ENCODE measurements around the gene MSLN. TPM values are rescaled to one million over a fixed set of nuclear protein-coding genes. Genes with fewer than 3 reads are reported as not detected.

Gene MSLN
- polyA plus RNA-seq, 1 of the 3 experiments (the other 2 are of a cell fraction), result 0.02 TPM

DNA sequence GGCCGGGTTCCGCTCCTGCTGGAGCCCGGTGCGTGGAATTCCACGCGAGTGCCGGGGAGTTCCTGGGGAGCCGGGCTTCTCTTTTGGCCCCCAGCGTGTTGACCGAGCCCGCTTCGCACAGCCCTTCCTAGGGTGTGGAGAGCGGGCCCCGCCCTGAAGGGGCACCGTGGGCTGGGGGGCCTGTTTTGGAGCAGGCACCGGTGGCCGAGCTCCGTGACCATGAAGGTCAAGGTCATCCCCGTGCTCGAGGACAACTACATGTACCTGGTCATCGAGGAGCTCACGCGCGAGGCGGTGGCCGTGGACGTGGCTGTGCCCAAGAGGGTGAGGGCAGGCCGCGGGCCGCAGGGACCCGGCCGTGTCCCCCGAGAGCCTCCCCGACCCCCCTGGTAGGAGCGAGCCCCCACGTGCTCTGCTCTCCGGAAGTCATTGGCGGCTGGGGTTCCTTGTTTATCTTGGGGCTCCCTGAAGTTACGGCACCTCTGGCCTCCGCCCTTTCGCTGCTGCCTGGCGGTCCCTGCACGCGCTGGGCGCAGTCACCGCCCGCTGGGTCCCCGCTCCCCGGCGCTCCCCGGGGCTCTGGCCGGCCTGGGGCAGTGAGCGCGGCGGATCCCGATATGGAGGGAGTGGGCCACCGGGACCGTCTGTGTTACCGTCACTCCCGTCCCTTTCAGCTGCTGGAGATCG, 33.1 kb upstream of the MSLN start:
- Histone ChIP-seq H3K27ac (ENCODE audit: low read depth in 2 of 2, low read length in 1 of 2) (peak overlapping the region in 1 of 2 experiments; percentile 84; a peak in 2 of 4 replicates), H3K36me3 (replicated peaks in 1 of 2; ENCODE audit: control insufficient read depth in 1 of 2, insufficient read depth in 2 of 2, low read length in 1 of 2) (peaks cover 0 to 5% of the 10 kb centered on the region in 2 experiments), H4K20me1 (ENCODE audit: insufficient read depth) (0 out of 2 replicates have a peak, but pooled peaks cover 7% of the 10 kb centered on the region), H3K9me3 (no peaks in the 10 kb centered on the region), H3K4me2 (peak overlapping the region; percentile 99), H2AFZ (ENCODE audit: low read depth) (no peak overlapping the region), H3K4me1 (ENCODE audit: control insufficient read depth in 1 of 2, insufficient read depth in 2 of 2, low read depth in 1 of 2, low read length in 1 of 2) (peaks cover 0 to 18% of the 10 kb centered on the region in 2 experiments; a peak in 1 of 4 replicates), H3K9ac (peak overlapping the region; percentile 69), H3K79me2 (ENCODE audit: insufficient read depth) (no peaks in the 10 kb centered on the region), H3K27me3 (ENCODE audit: insufficient read depth) (no peaks in the 10 kb centered on the region), H3K9me2 (no peaks in the 10 kb centered on the region), H3K4me3 (ENCODE audit: low read depth in 2 of 2, low read length in 1 of 2) (peak overlapping the region; percentile 78 to 82), H3F3A (replicated peaks; ENCODE audit: insufficient read depth) (peaks cover 17% of the 10 kb centered on the region)
- TF ChIP-seq, protein P1, sequence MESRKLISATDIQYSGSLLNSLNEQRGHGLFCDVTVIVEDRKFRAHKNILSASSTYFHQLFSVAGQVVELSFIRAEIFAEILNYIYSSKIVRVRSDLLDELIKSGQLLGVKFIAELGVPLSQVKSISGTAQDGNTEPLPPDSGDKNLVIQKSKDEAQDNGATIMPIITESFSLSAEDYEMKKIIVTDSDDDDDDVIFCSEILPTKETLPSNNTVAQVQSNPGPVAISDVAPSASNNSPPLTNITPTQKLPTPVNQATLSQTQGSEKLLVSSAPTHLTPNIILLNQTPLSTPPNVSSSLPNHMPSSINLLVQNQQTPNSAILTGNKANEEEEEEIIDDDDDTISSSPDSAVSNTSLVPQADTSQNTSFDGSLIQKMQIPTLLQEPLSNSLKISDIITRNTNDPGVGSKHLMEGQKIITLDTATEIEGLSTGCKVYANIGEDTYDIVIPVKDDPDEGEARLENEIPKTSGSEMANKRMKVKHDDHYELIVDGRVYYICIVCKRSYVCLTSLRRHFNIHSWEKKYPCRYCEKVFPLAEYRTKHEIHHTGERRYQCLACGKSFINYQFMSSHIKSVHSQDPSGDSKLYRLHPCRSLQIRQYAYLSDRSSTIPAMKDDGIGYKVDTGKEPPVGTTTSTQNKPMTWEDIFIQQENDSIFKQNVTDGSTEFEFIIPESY (IDR thresholded peaks at IDR 0.05; ENCODE audit: borderline replicate concordance, low read depth), result no peak
- TF ChIP-seq SIN3A (IDR thresholded peaks at IDR 0.05; ENCODE audit: borderline replicate concordance, low read depth, low read length) (no peak), RAD21 (IDR thresholded peaks at IDR 0.05; ENCODE audit: low read length) (no peak), CHD2 (IDR thresholded peaks at IDR 0.05; ENCODE audit: low read length, partially characterized antibody) (no peak), RXRA (IDR thresholded peaks at IDR 0.05; ENCODE audit: borderline replicate concordance, low read depth) (no peak), TAF1 (IDR thresholded peaks at IDR 0.05; ENCODE audit: borderline replicate concordance, low read depth, low read length) (peak; percentile 30; the same call in 1 of the 2 replicates), RFX5 (IDR thresholded peaks at IDR 0.05; ENCODE audit: low read length) (no peak), JUND (IDR thresholded peaks at IDR 0.05) (no peak), EZH2phosphoT487 (IDR thresholded peaks at IDR 0.05; ENCODE audit: borderline replicate concordance, low read depth) (no peak), TEAD4 (IDR thresholded peaks at IDR 0.05; ENCODE audit: borderline replicate concordance, insufficient read depth) (no peak), POLR2AphosphoS5 (IDR thresholded peaks at IDR 0.05; ENCODE audit: low read depth, low read length) (no peak), EP300 (IDR thresholded peaks at IDR 0.05; ENCODE audit: borderline replicate concordance in 1 of 2, low read depth in 1 of 2, low read length in 1 of 2) (no peak)
- TF ChIP-seq, protein P2, sequence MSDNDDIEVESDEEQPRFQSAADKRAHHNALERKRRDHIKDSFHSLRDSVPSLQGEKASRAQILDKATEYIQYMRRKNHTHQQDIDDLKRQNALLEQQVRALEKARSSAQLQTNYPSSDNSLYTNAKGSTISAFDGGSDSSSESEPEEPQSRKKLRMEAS (IDR thresholded peaks at IDR 0.05; ENCODE audit: low read depth), result 0 out of 2 replicates have a peak, but pooled peaks have one; percentile 13
- TF ChIP-seq, protein P3, sequence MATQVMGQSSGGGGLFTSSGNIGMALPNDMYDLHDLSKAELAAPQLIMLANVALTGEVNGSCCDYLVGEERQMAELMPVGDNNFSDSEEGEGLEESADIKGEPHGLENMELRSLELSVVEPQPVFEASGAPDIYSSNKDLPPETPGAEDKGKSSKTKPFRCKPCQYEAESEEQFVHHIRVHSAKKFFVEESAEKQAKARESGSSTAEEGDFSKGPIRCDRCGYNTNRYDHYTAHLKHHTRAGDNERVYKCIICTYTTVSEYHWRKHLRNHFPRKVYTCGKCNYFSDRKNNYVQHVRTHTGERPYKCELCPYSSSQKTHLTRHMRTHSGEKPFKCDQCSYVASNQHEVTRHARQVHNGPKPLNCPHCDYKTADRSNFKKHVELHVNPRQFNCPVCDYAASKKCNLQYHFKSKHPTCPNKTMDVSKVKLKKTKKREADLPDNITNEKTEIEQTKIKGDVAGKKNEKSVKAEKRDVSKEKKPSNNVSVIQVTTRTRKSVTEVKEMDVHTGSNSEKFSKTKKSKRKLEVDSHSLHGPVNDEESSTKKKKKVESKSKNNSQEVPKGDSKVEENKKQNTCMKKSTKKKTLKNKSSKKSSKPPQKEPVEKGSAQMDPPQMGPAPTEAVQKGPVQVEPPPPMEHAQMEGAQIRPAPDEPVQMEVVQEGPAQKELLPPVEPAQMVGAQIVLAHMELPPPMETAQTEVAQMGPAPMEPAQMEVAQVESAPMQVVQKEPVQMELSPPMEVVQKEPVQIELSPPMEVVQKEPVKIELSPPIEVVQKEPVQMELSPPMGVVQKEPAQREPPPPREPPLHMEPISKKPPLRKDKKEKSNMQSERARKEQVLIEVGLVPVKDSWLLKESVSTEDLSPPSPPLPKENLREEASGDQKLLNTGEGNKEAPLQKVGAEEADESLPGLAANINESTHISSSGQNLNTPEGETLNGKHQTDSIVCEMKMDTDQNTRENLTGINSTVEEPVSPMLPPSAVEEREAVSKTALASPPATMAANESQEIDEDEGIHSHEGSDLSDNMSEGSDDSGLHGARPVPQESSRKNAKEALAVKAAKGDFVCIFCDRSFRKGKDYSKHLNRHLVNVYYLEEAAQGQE (IDR thresholded peaks at IDR 0.05; ENCODE audit: low read depth, low read length), result no peak
- TF ChIP-seq, protein P4, sequence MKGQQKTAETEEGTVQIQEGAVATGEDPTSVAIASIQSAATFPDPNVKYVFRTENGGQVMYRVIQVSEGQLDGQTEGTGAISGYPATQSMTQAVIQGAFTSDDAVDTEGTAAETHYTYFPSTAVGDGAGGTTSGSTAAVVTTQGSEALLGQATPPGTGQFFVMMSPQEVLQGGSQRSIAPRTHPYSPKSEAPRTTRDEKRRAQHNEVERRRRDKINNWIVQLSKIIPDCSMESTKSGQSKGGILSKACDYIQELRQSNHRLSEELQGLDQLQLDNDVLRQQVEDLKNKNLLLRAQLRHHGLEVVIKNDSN (IDR thresholded peaks at IDR 0.05; ENCODE audit: borderline replicate concordance, low read depth), result no peak
- DNase-seq, result peak; percentile 64
- WGBS (ENCODE audit: low lambda C conversion rate), result 0% methylated on average over 5 of the region's 61 CpGs
- CTCF ChIA-PET, result interaction anchor here (1.4 to 20.3 kb wide), 3 partner anchors 13 to 58 kb away, joined by 10 to 358 read pairs (median 11); partner anchors contain the start of genes ANTKMT, CIAO3, FBXL16 and METRN
- POLR2A ChIA-PET, result interaction anchor here (1.0 to 1.5 kb wide), 2 partner anchors 18 to 23 kb away, joined by 4 to 5 read pairs; no protein-coding TSS in a partner anchor
